Neural cell (in vitro differentiated cells): Measurements from ENCODE around the gene PARVG.

Experiments used
- EP300 ChIP-seq: fragments of 450-650 bp; conservative IDR thresholded peaks from 2 replicates; pipeline ENCODE4 v1.6.1; 2014; ENCODE audit warnings: antibody characterized with exemption, mild to moderate bottlenecking, moderate library complexity; ENCODE audit not compliant: poor library complexity, severe bottlenecking
- EZH2 ChIP-seq: fragments of 200-600, 300-800 bp; shearing (Covaris generic), sonication (generic); IDR thresholded peaks from 2 replicates; pipeline ENCODE4 v1.6.1; 2014; ENCODE audit warnings: antibody characterized with exemption, low read length, borderline replicate concordance, mild to moderate bottlenecking; ENCODE audit not compliant: insufficient read depth, poor library complexity, severe bottlenecking
- MXI1 ChIP-seq: fragments of 450-650 bp; conservative IDR thresholded peaks from 2 replicates; pipeline ENCODE4 v1.6.1; 2014; ENCODE audit warnings: antibody characterized with exemption, mild to moderate bottlenecking; ENCODE audit not compliant: poor library complexity, severe bottlenecking
- POLR2AphosphoS5 ChIP-seq: IDR thresholded peaks from 2 replicates; pipeline ENCODE4 v1.6.1; 2012
- RAD21 ChIP-seq: fragments of 450-650 bp; conservative IDR thresholded peaks from 2 replicates; pipeline ENCODE4 v1.6.1; 2014; ENCODE audit warnings: antibody characterized with exemption, mild to moderate bottlenecking, moderate library complexity
- SMC3 ChIP-seq: fragments of 450-650 bp; conservative IDR thresholded peaks from 2 replicates; pipeline ENCODE4 v1.6.1; 2014; ENCODE audit warnings: antibody characterized with exemption, mild to moderate bottlenecking, moderate library complexity; ENCODE audit not compliant: poor library complexity
- TAF1 ChIP-seq: IDR thresholded peaks from 2 replicates; pipeline ENCODE4 v1.6.1; 2012; ENCODE audit warnings: low read depth
- TF ChIP-seq, protein P1 (sequence below): fragments of 450-650 bp; IDR thresholded peaks from 2 replicates; pipeline ENCODE4 v1.5.1; 2014; ENCODE audit warnings: antibody characterized with exemption, mild to moderate bottlenecking, moderate library complexity; ENCODE audit not compliant: poor library complexity, severe bottlenecking
- TF ChIP-seq, protein P2 (sequence below): IDR thresholded peaks from 2 replicates; pipeline ENCODE4 v1.6.1; 2012; ENCODE audit warnings: borderline replicate concordance

DNA sequence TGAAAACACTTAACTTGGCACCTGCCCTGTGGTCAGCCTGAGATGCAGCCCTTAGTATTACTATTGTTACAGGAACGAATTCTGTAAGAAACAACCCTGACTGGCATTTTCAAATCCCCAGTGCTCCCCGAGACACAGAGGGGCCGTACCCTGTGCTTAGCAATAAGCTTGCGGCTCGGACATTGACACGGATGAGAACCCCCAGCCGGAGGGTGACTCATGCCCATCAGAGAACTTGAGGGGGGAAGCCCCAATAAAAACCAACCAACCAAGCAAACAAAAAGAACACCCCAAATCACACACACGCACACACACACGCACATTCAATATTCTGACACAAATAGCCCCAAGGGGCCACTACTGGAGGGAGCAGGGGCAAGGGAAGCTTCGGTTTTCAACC, 68.2 kb downstream of the PARVG start:
- TF ChIP-seq, protein P1, sequence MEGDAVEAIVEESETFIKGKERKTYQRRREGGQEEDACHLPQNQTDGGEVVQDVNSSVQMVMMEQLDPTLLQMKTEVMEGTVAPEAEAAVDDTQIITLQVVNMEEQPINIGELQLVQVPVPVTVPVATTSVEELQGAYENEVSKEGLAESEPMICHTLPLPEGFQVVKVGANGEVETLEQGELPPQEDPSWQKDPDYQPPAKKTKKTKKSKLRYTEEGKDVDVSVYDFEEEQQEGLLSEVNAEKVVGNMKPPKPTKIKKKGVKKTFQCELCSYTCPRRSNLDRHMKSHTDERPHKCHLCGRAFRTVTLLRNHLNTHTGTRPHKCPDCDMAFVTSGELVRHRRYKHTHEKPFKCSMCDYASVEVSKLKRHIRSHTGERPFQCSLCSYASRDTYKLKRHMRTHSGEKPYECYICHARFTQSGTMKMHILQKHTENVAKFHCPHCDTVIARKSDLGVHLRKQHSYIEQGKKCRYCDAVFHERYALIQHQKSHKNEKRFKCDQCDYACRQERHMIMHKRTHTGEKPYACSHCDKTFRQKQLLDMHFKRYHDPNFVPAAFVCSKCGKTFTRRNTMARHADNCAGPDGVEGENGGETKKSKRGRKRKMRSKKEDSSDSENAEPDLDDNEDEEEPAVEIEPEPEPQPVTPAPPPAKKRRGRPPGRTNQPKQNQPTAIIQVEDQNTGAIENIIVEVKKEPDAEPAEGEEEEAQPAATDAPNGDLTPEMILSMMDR = no peak
- no peak for TF ChIP-seq MXI1
- no peak for TF ChIP-seq SMC3
- TF ChIP-seq, protein P2, sequence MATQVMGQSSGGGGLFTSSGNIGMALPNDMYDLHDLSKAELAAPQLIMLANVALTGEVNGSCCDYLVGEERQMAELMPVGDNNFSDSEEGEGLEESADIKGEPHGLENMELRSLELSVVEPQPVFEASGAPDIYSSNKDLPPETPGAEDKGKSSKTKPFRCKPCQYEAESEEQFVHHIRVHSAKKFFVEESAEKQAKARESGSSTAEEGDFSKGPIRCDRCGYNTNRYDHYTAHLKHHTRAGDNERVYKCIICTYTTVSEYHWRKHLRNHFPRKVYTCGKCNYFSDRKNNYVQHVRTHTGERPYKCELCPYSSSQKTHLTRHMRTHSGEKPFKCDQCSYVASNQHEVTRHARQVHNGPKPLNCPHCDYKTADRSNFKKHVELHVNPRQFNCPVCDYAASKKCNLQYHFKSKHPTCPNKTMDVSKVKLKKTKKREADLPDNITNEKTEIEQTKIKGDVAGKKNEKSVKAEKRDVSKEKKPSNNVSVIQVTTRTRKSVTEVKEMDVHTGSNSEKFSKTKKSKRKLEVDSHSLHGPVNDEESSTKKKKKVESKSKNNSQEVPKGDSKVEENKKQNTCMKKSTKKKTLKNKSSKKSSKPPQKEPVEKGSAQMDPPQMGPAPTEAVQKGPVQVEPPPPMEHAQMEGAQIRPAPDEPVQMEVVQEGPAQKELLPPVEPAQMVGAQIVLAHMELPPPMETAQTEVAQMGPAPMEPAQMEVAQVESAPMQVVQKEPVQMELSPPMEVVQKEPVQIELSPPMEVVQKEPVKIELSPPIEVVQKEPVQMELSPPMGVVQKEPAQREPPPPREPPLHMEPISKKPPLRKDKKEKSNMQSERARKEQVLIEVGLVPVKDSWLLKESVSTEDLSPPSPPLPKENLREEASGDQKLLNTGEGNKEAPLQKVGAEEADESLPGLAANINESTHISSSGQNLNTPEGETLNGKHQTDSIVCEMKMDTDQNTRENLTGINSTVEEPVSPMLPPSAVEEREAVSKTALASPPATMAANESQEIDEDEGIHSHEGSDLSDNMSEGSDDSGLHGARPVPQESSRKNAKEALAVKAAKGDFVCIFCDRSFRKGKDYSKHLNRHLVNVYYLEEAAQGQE = no peak
- TF ChIP-seq EP300 = no peak
- no peak for TF ChIP-seq TAF1
- no peak for TF ChIP-seq EZH2
- no peak for TF ChIP-seq RAD21
- no peak for TF ChIP-seq POLR2AphosphoS5
